Hepatocyte (in vitro differentiated cells): ENCODE data around the gene REP15. TPM values are rescaled to one million over a fixed set of nuclear protein-coding genes. Genes with fewer than 3 reads are reported as not detected.

Experiments
- DNase-seq: peaks from one replicate; pipeline ENCODE4 v3.0.0-alpha.2; 2016; ENCODE audit warnings: low spot score
- H2AFZ ChIP-seq: fragments of 200-600 bp; sonication (generic); 2 replicates; pipeline ENCODE4 v1.6.0; 2016; ENCODE audit warnings: antibody characterized with exemption, mild to moderate bottlenecking
- H3K27ac ChIP-seq: fragments of 200-600 bp; sonication (generic); 2 replicates; pipeline ENCODE4 v1.5.1; 2016; ENCODE audit warnings: mild to moderate bottlenecking
- H3K27me3 ChIP-seq: fragments of 200-600 bp; sonication (generic); 2 replicates; pipeline ENCODE4 v1.6.1; 2016
- H3K36me3 ChIP-seq: fragments of 200-600 bp; sonication (generic); replicated peaks from 2 replicates; pipeline ENCODE4 v1.5.1; 2016; ENCODE audit warnings: low read depth; ENCODE audit not compliant: insufficient read depth
- H3K4me1 ChIP-seq: fragments of 200-600 bp; sonication (generic); 2 replicates; pipeline ENCODE4 v1.5.1; 2016; ENCODE audit warnings: mild to moderate bottlenecking, moderate library complexity; ENCODE audit not compliant: insufficient read depth
- H3K4me2 ChIP-seq: fragments of 200-600 bp; sonication (generic); 2 replicates; pipeline ENCODE4 v1.6.0; 2016
- H3K4me3 ChIP-seq: fragments of 200-600 bp; sonication (generic); 2 replicates; pipeline ENCODE4 v1.5.1; 2016; ENCODE audit warnings: mild to moderate bottlenecking
- H3K79me2 ChIP-seq: fragments of 200-600 bp; sonication (generic); 2 replicates; pipeline ENCODE4 v1.6.0; 2017; ENCODE audit warnings: mild to moderate bottlenecking
- H3K9me2 ChIP-seq: fragments of 200-600 bp; sonication (generic); replicated peaks from 2 replicates; pipeline ENCODE4 v1.6.0; 2017; ENCODE audit warnings: mild to moderate bottlenecking; ENCODE audit not compliant: insufficient read depth
- H3K9me3 ChIP-seq: fragments of 200-600 bp; sonication (generic); 2 replicates; pipeline ENCODE4 v1.5.1; 2016; ENCODE audit warnings: low read depth, mild to moderate bottlenecking
- H4K20me1 ChIP-seq: fragments of 200-600 bp; sonication (generic); 2 replicates; pipeline ENCODE4 v1.6.0; 2016; ENCODE audit warnings: mild to moderate bottlenecking; ENCODE audit not compliant: insufficient read depth, poor library complexity, severe bottlenecking
- EZH2 ChIP-seq: fragments of 200-600 bp; sonication (generic); IDR thresholded peaks from 2 replicates; pipeline ENCODE4 v1.6.1; 2016; ENCODE audit warnings: antibody characterized with exemption, mild to moderate bottlenecking, borderline replicate concordance
- EZH2phosphoT487 ChIP-seq: fragments of 200-600 bp; sonication (generic); IDR thresholded peaks from one replicate; pipeline ENCODE4 v1.6.1; 2018; ENCODE audit warnings: antibody characterized with exemption, mild to moderate bottlenecking, low read depth, moderate library complexity; ENCODE audit not compliant: unreplicated experiment, severe bottlenecking
- WGBS: methylation state at CpG from one replicate; pipeline ENCODE4 v1.1.6; 2016; ENCODE audit warnings: low lambda C conversion rate; ENCODE audit errors: missing lambda C conversion rate; 5-methylcytosine and 5-hydroxymethylcytosine counted together
- polyA plus RNA-seq: library from polyadenylated mRNA; unstranded; fragments of >200 nt; fragmentation: Nextera tagmentation; extraction: Ambion mirVana; gene quantifications from 2 replicates; pipeline ENCODE4 v1.2.1, GENCODE V29; 2016
- total RNA-seq: library from RNA; depleted of rRNA; stranded (reverse); fragments of >200 nt; gene quantifications from 2 replicates; pipeline ENCODE4 v1.2.3, GENCODE V29; 2014
- TF ChIP-seq, protein P1 (sequence below): fragments of 200-600 bp; sonication (generic); IDR thresholded peaks from 2 replicates; pipeline ENCODE4 v1.5.1; 2016; ENCODE audit warnings: antibody characterized with exemption, mild to moderate bottlenecking; ENCODE audit not compliant: poor library complexity

REP15 gene
- total and polyA plus RNA-seq, 2 experiments from 2014 or later = 1.2 to 4.7 TPM

- Histone ChIP-seq H3K27ac (no peak overlapping the region), H3K36me3 (peaks cover 2% of the 10 kb centered on the region), H4K20me1 (no peaks in the 10 kb centered on the region), H2AFZ (no peak overlapping the region), H3K4me1 (peaks cover 4% of the 10 kb centered on the region), H3K4me2 (no peak overlapping the region), H3K4me3 (no peak overlapping the region), H3K27me3 (no peaks in the 10 kb centered on the region), H3K79me2 (no peaks in the 10 kb centered on the region), H3K9me3 (no peaks in the 10 kb centered on the region), H3K9me2 (no peaks in the 10 kb centered on the region)
- DNase-seq = no peak
- TF ChIP-seq EZH2phosphoT487 = no peak
- TF ChIP-seq EZH2 = no peak
- TF ChIP-seq, protein P1, sequence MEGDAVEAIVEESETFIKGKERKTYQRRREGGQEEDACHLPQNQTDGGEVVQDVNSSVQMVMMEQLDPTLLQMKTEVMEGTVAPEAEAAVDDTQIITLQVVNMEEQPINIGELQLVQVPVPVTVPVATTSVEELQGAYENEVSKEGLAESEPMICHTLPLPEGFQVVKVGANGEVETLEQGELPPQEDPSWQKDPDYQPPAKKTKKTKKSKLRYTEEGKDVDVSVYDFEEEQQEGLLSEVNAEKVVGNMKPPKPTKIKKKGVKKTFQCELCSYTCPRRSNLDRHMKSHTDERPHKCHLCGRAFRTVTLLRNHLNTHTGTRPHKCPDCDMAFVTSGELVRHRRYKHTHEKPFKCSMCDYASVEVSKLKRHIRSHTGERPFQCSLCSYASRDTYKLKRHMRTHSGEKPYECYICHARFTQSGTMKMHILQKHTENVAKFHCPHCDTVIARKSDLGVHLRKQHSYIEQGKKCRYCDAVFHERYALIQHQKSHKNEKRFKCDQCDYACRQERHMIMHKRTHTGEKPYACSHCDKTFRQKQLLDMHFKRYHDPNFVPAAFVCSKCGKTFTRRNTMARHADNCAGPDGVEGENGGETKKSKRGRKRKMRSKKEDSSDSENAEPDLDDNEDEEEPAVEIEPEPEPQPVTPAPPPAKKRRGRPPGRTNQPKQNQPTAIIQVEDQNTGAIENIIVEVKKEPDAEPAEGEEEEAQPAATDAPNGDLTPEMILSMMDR = no peak
Observed at GRCh38 chr12:27680619-27681018, 15.6 kb upstream of the REP15 start.

DNA sequence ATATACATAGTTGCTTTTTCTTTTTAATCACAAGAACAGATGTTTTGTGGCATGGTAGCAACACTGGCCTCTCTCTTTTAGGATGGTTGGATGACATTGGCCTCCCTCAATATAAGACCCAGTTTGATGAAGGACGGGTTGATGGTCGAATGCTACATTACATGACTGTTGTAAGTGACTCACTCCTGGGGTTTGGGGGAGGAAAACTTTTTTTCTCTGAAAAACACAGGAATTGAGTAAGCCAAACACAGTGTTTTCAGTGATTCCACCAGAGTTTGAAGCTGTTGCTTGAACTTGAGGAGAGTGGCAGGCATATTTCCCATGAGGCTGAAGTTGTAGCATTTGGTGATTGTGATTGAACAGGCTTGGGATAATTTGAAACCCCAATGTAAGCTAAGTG lies 13.7 kb upstream of the REP15 start:
- TF ChIP-seq, protein P1 = no peak
- no peak for TF ChIP-seq EZH2phosphoT487
- no peak for TF ChIP-seq EZH2
- Histone ChIP-seq H3K27ac (no peak overlapping the region), H4K20me1 (no peaks in the 10 kb centered on the region), H2AFZ (no peak overlapping the region), H3K9me2 (no peaks in the 10 kb centered on the region), H3K4me3 (no peak overlapping the region), H3K79me2 (no peaks in the 10 kb centered on the region), H3K27me3 (no peaks in the 10 kb centered on the region), H3K36me3 (peaks cover 2% of the 10 kb centered on the region), H3K9me3 (no peaks in the 10 kb centered on the region), H3K4me1 (peaks cover 6% of the 10 kb centered on the region), H3K4me2 (no peak overlapping the region)
- 90% methylated on average over 2 of the region's 2 CpGs for WGBS
- DNase-seq = no peak

GRCh38 chr12:27685274-27685673 lies 11.0 kb upstream of the REP15 start:
- Histone ChIP-seq H3K4me3 (no peak overlapping the region), H4K20me1 (no peaks in the 10 kb centered on the region), H3K9me3 (no peaks in the 10 kb centered on the region), H3K9me2 (no peaks in the 10 kb centered on the region), H3K79me2 (no peaks in the 10 kb centered on the region), H3K4me1 (peaks cover 6% of the 10 kb centered on the region), H3K36me3 (peaks cover 2% of the 10 kb centered on the region), H2AFZ (no peak overlapping the region), H3K27ac (no peak overlapping the region), H3K4me2 (no peak overlapping the region), H3K27me3 (no peaks in the 10 kb centered on the region)
- TF ChIP-seq EZH2phosphoT487 (no peak), EZH2 (no peak)
- TF ChIP-seq, protein P1 = no peak
- WGBS = 77% methylated on average over 2 of the region's 2 CpGs
- DNase-seq = no peak

DNA sequence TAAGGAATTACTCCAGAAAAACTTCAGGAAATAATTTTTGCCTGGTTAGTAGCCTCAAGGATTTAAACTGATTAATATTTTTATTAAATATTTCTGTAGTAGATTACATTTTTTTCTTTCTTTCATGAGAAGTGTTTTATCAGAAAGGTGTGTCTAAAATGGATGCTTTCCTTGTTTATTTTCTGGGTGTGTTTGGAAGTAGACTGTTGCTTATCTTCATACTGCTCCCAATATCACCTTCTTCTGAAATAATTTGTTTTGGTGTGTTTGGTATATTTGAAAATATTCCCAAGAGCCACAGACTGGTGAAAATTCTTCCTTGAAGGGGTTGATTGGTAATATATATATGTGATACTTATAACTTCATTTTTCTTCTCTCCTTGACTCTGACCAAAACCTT lies 10.1 kb upstream of the REP15 start:
- Histone ChIP-seq H4K20me1 (no peaks in the 10 kb centered on the region), H3K27me3 (no peaks in the 10 kb centered on the region), H2AFZ (no peak overlapping the region), H3K79me2 (no peaks in the 10 kb centered on the region), H3K36me3 (peaks cover 2% of the 10 kb centered on the region), H3K9me2 (no peaks in the 10 kb centered on the region), H3K4me3 (no peak overlapping the region), H3K9me3 (no peaks in the 10 kb centered on the region), H3K4me2 (no peak overlapping the region), H3K4me1 (peaks cover 6% of the 10 kb centered on the region), H3K27ac (no peak overlapping the region)
- TF ChIP-seq, protein P1 = no peak
- TF ChIP-seq EZH2phosphoT487 (no peak), EZH2 (no peak)
- DNase-seq = no peak
